Measurements from ENCODE around the gene PARD3B. TPM values are rescaled to one million over a fixed set of nuclear protein-coding genes. Genes with fewer than 3 reads are reported as not detected.

PARD3B gene
- total RNA-seq, 1 donor from 2014 or later = 18.4 TPM

DNA sequence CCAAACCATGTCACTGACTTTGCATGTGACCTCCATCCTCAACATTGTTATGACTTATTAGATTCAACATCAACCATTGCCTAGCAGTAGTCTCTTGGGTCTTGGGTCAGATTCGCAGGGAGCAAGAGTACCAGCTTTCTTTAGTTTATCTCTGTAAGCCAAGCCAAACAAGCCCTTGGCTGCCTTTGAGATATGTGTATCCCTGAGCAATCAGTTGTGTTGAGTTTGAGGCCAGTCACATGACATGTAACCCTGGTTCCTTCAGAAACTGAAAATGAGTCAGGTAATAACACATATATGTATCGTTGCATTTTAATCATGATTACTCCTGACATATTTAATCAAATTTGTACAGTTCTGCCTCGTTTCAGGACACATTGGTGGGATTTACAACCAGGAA lies 173.3 kb downstream of the PARD3B start:
- Mint-ChIP-seq H3K4me3 (no peak overlapping the region), H3K27ac (ENCODE audit: unreplicated experiment) (no peak overlapping the region), H3K27me3 (ENCODE audit: low read depth) (no peaks in the 10 kb centered on the region), H3K4me1 (peaks cover 7% of the 10 kb centered on the region), H3K9me3 (peaks cover 2% of the 10 kb centered on the region), H3K36me3 (ENCODE audit: low read depth) (peaks cover 3% of the 10 kb centered on the region)
- TF ChIP-seq CTCF (conservative IDR thresholded peaks at IDR 0.05) = no peak
- no peak for DNase-seq (ENCODE audit: low read depth, low spot score)

DNA sequence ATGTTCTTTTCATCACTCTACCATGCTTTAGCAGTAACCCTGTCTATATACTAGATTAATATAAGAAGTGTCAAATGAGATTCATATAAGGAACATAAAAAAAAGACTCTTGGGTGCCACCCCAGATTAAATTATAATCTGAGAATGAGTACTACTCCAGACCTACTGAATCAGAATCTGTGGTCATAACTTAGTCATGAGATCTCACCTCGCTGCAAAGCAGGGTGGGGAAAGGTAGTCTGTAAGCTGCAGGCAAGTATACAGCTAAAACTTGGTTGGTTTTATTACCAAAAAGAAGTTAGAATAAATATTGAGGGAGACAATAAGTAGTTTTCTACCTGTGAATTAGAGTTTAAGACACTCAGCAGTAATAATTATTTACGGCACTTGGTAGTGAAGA lies 175.6 kb downstream of the PARD3B start:
- no peak for DNase-seq (ENCODE audit: low read depth, low spot score)
- no peak for TF ChIP-seq CTCF (conservative IDR thresholded peaks at IDR 0.05)
- H3K4me3 Mint-ChIP-seq = no peak overlapping the region
- H3K27ac Mint-ChIP-seq (ENCODE audit: unreplicated experiment) = no peak overlapping the region
- no peaks in the 10 kb centered on the region for H3K27me3 Mint-ChIP-seq (ENCODE audit: low read depth)
- no peaks in the 10 kb centered on the region for H3K4me1 Mint-ChIP-seq
- H3K36me3 Mint-ChIP-seq (ENCODE audit: low read depth) = peaks cover 3% of the 10 kb centered on the region
- peaks cover 2% of the 10 kb centered on the region for H3K9me3 Mint-ChIP-seq

- Mint-ChIP-seq H3K27ac (ENCODE audit: unreplicated experiment) (no peak overlapping the region), H3K36me3 (ENCODE audit: low read depth) (no peaks in the 10 kb centered on the region), H3K4me1 (peaks cover 7% of the 10 kb centered on the region), H3K27me3 (ENCODE audit: low read depth) (no peaks in the 10 kb centered on the region), H3K4me3 (no peak overlapping the region), H3K9me3 (peaks cover 5% of the 10 kb centered on the region)
- no peak for TF ChIP-seq CTCF (conservative IDR thresholded peaks at IDR 0.05)
- no peak for DNase-seq (ENCODE audit: low read depth, low spot score)
Measured at GRCh38 chr2:204722207-204722606, 176.9 kb downstream of the PARD3B start.

DNA sequence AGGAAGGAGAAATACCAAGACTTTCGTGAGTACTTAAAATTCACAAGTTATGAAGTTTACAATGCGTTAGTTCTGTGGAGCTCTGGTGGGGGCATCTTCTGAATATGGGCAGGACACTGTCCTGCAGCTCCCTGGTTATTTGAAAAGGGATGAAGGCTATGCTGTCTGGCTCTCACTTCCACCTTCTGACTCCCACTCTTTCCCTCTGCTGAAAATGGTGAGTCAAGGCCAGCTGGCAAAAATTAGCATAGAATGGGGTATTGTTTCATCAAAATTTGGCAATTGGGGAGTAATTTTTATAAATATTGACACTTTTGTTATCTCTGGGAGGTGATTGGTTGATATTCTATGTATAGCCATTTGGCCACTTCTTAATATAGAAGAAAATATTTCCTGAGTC lies 177.4 kb downstream of the PARD3B start:
- no peaks in the 10 kb centered on the region for H3K36me3 Mint-ChIP-seq (ENCODE audit: low read depth)
- H3K27me3 Mint-ChIP-seq (ENCODE audit: low read depth) = no peaks in the 10 kb centered on the region
- no peak overlapping the region for H3K4me3 Mint-ChIP-seq
- no peak for DNase-seq (ENCODE audit: low read depth, low spot score)
- peaks cover 7% of the 10 kb centered on the region for H3K4me1 Mint-ChIP-seq
- H3K27ac Mint-ChIP-seq (ENCODE audit: unreplicated experiment) = no peak overlapping the region
- H3K9me3 Mint-ChIP-seq = peaks cover 5% of the 10 kb centered on the region
- no peak for TF ChIP-seq CTCF (conservative IDR thresholded peaks at IDR 0.05)

- Mint-ChIP-seq H3K36me3 (ENCODE audit: low read depth) (no peaks in the 10 kb centered on the region), H3K27ac (ENCODE audit: unreplicated experiment) (no peak overlapping the region), H3K4me3 (no peak overlapping the region), H3K9me3 (peaks cover 5% of the 10 kb centered on the region), H3K4me1 (peaks cover 7% of the 10 kb centered on the region), H3K27me3 (ENCODE audit: low read depth) (no peaks in the 10 kb centered on the region)
- DNase-seq (ENCODE audit: low read depth, low spot score) = no peak
- TF ChIP-seq CTCF (conservative IDR thresholded peaks at IDR 0.05) = no peak
Measured at GRCh38 chr2:204725693-204726360, 180.6 kb downstream of the PARD3B start.

All from neural crest cell (in vitro differentiated cells).